SK-N-SH (cell line): Measurements from ENCODE around the gene DHX16. TPM values are rescaled to one million over a fixed set of nuclear protein-coding genes. Genes with fewer than 3 reads are reported as not detected.
A peak's percentile ranks its signal among the peaks of the same experiment; 100 is the strongest.

ENCODE experiments used
- CTCF ChIA-PET: fragments of 300-600, 350-600 bp; formaldehyde crosslinking; extraction: SDS; loops from one replicate; lab custom pipeline; 2021; lab: Yijun Ruan, JAX
- POLR2A ChIA-PET: fragments of 350-600 bp; sonication (Branson Sonifier 250); formaldehyde crosslinking; extraction: SDS; loops from one replicate; lab custom pipeline; 2020; ENCODE audit warnings: antibody characterized with exemption, inconsistent platforms; lab: Yijun Ruan, JAX
- DNase-seq: peaks from one replicate; pipeline ENCODE4 v3.0.0; 2012
- H2AFZ ChIP-seq: fragments of 200-600 bp; sonication (generic); 2 replicates; pipeline ENCODE4 v1.8.1; 2016; ENCODE audit warnings: antibody characterized with exemption, mild to moderate bottlenecking, low read depth
- H3F3A ChIP-seq: fragments of 200-600 bp; sonication (generic); replicated peaks from 2 replicates; pipeline ENCODE3; 2016; ENCODE audit warnings: antibody characterized with exemption, mild to moderate bottlenecking; ENCODE audit not compliant: insufficient read depth
- H3K27ac ChIP-seq, 2 experiments: fragments of 200-500 bp in 1 of 2; fragments of 200-600 bp in 1 of 2; sonication (Bioruptor generic) in 1 of 2; sonication (generic), shearing (Covaris generic) in 1 of 2; 2 replicates each; pipeline versions ENCODE4 v1.5.1 to v1.6.1; 2014 to 2016; ENCODE audit warnings: low read depth in 2 of 2, inconsistent platforms in 1 of 2, low read length in 1 of 2, mild to moderate bottlenecking in 1 of 2, mixed read lengths in 1 of 2
- H3K27me3 ChIP-seq: fragments of 200-600 bp; sonication (generic), shearing (Covaris generic); 2 replicates; pipeline ENCODE4 v1.6.1; 2016; ENCODE audit warnings: mixed run types; ENCODE audit not compliant: insufficient read depth
- H3K36me3 ChIP-seq, 2 experiments: fragments of 200-500 bp in 1 of 2; fragments of 200-600 bp in 1 of 2; sonication (Bioruptor generic) in 1 of 2; sonication (generic) in 1 of 2; replicated peaks in 1 of 2; 2 replicates each; pipeline versions ENCODE3 to v1.5.1; 2014 to 2016; ENCODE audit warnings: low read length in 1 of 2, mild to moderate bottlenecking in 1 of 2; ENCODE audit not compliant: insufficient read depth in 2 of 2, control insufficient read depth in 1 of 2
- H3K4me1 ChIP-seq, 2 experiments: fragments of 200-500 bp in 1 of 2; fragments of 200-600 bp in 1 of 2; sonication (Bioruptor generic) in 1 of 2; sonication (generic), shearing (Covaris generic) in 1 of 2; 2 replicates each; pipeline versions ENCODE4 v1.5.1 to v1.6.1; 2014 to 2016; ENCODE audit warnings: low read depth in 1 of 2, low read length in 1 of 2, mixed run types in 1 of 2; ENCODE audit not compliant: insufficient read depth in 2 of 2, control insufficient read depth in 1 of 2
- H3K4me2 ChIP-seq: fragments of 200-600 bp; sonication (generic), shearing (Covaris generic); 2 replicates; pipeline ENCODE4 v1.6.1; 2017; ENCODE audit warnings: mixed run types
- H3K4me3 ChIP-seq, 2 experiments: fragments of 200-500 bp in 1 of 2; fragments of 200-600 bp in 1 of 2; sonication (Bioruptor generic) in 1 of 2; sonication (generic), shearing (Covaris generic) in 1 of 2; 2 replicates each; pipeline versions ENCODE4 v1.5.1 to v1.8.1; 2014 to 2016; ENCODE audit warnings: low read depth in 2 of 2, inconsistent platforms in 1 of 2, low read length in 1 of 2, mild to moderate bottlenecking in 1 of 2, mixed read lengths in 1 of 2, moderate library complexity in 1 of 2
- H3K79me2 ChIP-seq: fragments of 200-600 bp; sonication (generic); 2 replicates; pipeline ENCODE4 v1.8.1; 2017; ENCODE audit warnings: mild to moderate bottlenecking; ENCODE audit not compliant: insufficient read depth
- H3K9ac ChIP-seq: fragments of 200-600 bp; sonication (generic); 2 replicates; pipeline ENCODE4 v1.6.1; 2017; ENCODE audit warnings: mixed run types
- H3K9me2 ChIP-seq: fragments of 200-600 bp; sonication (generic); 2 replicates; pipeline ENCODE4 v1.6.1; 2017; ENCODE audit warnings: mixed run types
- H3K9me3 ChIP-seq: fragments of 200-600 bp; sonication (generic); 2 replicates; pipeline ENCODE4 v1.6.1; 2017; ENCODE audit warnings: mixed run types, mild to moderate bottlenecking, moderate library complexity
- H4K20me1 ChIP-seq: fragments of 200-600 bp; sonication (generic); 2 replicates; pipeline ENCODE4 v1.6.1; 2017; ENCODE audit warnings: mild to moderate bottlenecking, mixed run types; ENCODE audit not compliant: insufficient read depth
- CHD2 ChIP-seq: fragments of 150-350 bp; IDR thresholded peaks from 2 replicates; pipeline ENCODE4 v1.6.1; 2018; ENCODE audit warnings: low read length; ENCODE audit not compliant: partially characterized antibody
- EP300 ChIP-seq, 2 experiments: IDR thresholded peaks; 2 replicates each; pipeline versions ENCODE4 v1.4.0 to v1.6.1; 2012; ENCODE audit warnings: borderline replicate concordance in 1 of 2, low read depth in 1 of 2, low read length in 1 of 2
- FOXJ3 ChIP-seq: sonication (generic); formaldehyde crosslinking; IDR thresholded peaks from 2 replicates; pipeline ENCODE4 v1.5.1; 2020; ENCODE audit warnings: mild to moderate bottlenecking, missing genetic modification reagents
- GABPA ChIP-seq: IDR thresholded peaks from 2 replicates; pipeline ENCODE4 v1.4.0; 2012; ENCODE audit warnings: low read depth, mild to moderate bottlenecking
- GATA2 ChIP-seq: sonication (generic); formaldehyde crosslinking; IDR thresholded peaks from 2 replicates; pipeline ENCODE4 v1.5.0; 2020; ENCODE audit warnings: mild to moderate bottlenecking, missing genetic modification reagents
- MEF2A ChIP-seq: IDR thresholded peaks from 2 replicates; pipeline ENCODE4 v1.4.0; 2012; ENCODE audit warnings: low read depth, borderline replicate concordance
- MXI1 ChIP-seq: IDR thresholded peaks from 2 replicates; pipeline ENCODE4 v1.6.1; 2012; ENCODE audit warnings: mild to moderate bottlenecking, low read depth, low read length, improper control_type of control experiment
- NFIC ChIP-seq: IDR thresholded peaks from 2 replicates; pipeline ENCODE4 v1.4.0; 2012; ENCODE audit warnings: borderline replicate concordance
- NRF1 ChIP-seq: IDR thresholded peaks from 2 replicates; pipeline ENCODE4 v1.6.1; 2012; ENCODE audit warnings: low read depth, mild to moderate bottlenecking, low read length
- POLR2AphosphoS5 ChIP-seq: IDR thresholded peaks from 2 replicates; pipeline ENCODE4 v1.6.1; 2012; ENCODE audit warnings: low read depth, low read length
- RAD21 ChIP-seq: IDR thresholded peaks from 2 replicates; pipeline ENCODE4 v1.6.1; 2012; ENCODE audit warnings: mild to moderate bottlenecking, low read length
- RCOR1 ChIP-seq: fragments of 150-350 bp; IDR thresholded peaks from 2 replicates; pipeline ENCODE4 v1.6.1; 2017; ENCODE audit warnings: antibody characterized with exemption, low read length
- REST ChIP-seq: IDR thresholded peaks from 2 replicates; pipeline ENCODE4 v1.6.1; 2012; ENCODE audit warnings: mild to moderate bottlenecking, low read depth, low read length, moderate library complexity
- RFX5 ChIP-seq: IDR thresholded peaks from 2 replicates; pipeline ENCODE4 v1.6.1; 2012; ENCODE audit warnings: mild to moderate bottlenecking, improper control_type of control experiment, low read length
- RXRA ChIP-seq: IDR thresholded peaks from 2 replicates; pipeline ENCODE4 v1.4.0; 2012; ENCODE audit warnings: low read depth, mild to moderate bottlenecking, borderline replicate concordance
- SIN3A ChIP-seq: IDR thresholded peaks from 2 replicates; pipeline ENCODE4 v1.6.1; 2012; ENCODE audit warnings: low read depth, mild to moderate bottlenecking, low read length, moderate library complexity, borderline replicate concordance
- SMC3 ChIP-seq: IDR thresholded peaks from 2 replicates; pipeline ENCODE4 v1.6.1; 2012; ENCODE audit warnings: low read depth, low read length, improper control_type of control experiment
- TCF12 ChIP-seq: IDR thresholded peaks from 2 replicates; pipeline ENCODE4 v1.4.0; 2012
- YY1 ChIP-seq: IDR thresholded peaks from 2 replicates; pipeline ENCODE4 v1.4.0; 2012; ENCODE audit warnings: low read depth, mild to moderate bottlenecking
- WGBS: methylation state at CpG from one replicate; pipeline ENCODE4 v1.1.6; 2017; ENCODE audit warnings: low lambda C conversion rate; 5-methylcytosine and 5-hydroxymethylcytosine counted together
- polyA plus RNA-seq, 3 experiments: library from polyadenylated mRNA; depleted of rRNA; stranded (reverse); fragments of >200 nt; gene quantifications; 2 replicates each; pipeline ENCODE4 v1.2.3, GENCODE V29; 2012
- TF ChIP-seq, protein P1 (sequence below): IDR thresholded peaks from 2 replicates; pipeline ENCODE4; 2012
- TF ChIP-seq, protein P2 (sequence below): fragments of 200-600 bp; sonication (generic); IDR thresholded peaks from 2 replicates; pipeline ENCODE4 v1.6.1; 2017; ENCODE audit warnings: antibody characterized with exemption, mild to moderate bottlenecking, moderate library complexity

DHX16 gene
- polyA plus RNA-seq, 1 of the 3 experiments (the other 2 are of a cell fraction) = 59.8 TPM

DNA sequence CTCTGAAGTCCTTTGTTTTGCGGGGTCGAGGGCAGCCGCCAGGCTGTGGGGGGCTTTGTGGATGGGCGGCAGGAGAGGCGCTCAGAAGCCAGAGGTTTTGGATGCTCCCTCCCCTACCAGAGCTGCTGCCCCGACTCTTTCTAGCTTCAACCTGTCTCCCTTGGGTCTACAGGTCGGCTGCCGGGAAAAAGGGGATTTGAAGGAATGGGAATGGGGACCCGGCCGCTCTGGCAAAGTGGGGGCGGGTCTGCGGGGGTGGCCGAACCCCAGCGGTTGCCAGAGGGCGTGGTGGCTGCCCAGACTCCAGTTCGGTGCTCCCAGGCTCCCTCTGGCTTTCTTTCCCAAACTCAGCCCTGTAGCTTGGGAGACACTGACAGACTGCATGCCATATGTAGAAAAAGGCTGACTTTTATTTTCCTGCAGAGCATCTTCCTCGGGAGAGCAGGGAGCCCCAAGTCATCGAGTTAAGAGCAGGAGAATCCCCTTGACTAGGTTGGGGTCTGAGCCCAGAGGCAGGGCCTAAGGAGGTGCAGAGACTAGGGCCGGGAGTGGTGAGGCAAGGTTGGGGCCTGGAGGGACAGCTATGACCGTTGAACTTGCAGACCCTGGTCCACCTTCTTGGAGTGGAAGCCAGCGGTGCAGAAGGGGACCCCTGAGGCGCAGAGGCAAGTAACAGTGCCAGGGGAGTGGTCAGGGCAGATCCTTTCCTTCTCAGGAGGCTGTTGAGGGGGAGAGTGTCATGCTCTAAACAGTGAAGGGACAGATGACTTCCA is 15.0 kb upstream of the DHX16 start:
- DNase-seq = peak; percentile 47

More for the DNA sequence above, 15.0 kb upstream of the DHX16 start:
- TF ChIP-seq TCF12 (no peak), GATA2 (no peak), EP300 (IDR thresholded peaks at IDR 0.05; ENCODE audit: borderline replicate concordance in 1 of 2, low read depth in 1 of 2, low read length in 1 of 2) (no peak), RXRA (no peak), RFX5 (no peak), REST (no peak), GABPA (no peak), MXI1 (peak; percentile 34), RAD21 (no peak), CHD2 (no peak), POLR2AphosphoS5 (peak; percentile 40; the same call in 1 of the 2 replicates), YY1 (no peak), RCOR1 (no peak), SMC3 (no peak), NFIC (no peak), MEF2A (no peak), SIN3A (no peak), NRF1 (no peak), FOXJ3 (CRISPR knock-in tag) (no peak)
- TF ChIP-seq, protein P1, sequence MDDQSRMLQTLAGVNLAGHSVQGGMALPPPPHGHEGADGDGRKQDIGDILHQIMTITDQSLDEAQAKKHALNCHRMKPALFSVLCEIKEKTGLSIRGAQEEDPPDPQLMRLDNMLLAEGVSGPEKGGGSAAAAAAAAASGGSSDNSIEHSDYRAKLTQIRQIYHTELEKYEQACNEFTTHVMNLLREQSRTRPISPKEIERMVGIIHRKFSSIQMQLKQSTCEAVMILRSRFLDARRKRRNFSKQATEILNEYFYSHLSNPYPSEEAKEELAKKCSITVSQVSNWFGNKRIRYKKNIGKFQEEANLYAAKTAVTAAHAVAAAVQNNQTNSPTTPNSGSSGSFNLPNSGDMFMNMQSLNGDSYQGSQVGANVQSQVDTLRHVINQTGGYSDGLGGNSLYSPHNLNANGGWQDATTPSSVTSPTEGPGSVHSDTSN = no peak
- TF ChIP-seq, protein P2, sequence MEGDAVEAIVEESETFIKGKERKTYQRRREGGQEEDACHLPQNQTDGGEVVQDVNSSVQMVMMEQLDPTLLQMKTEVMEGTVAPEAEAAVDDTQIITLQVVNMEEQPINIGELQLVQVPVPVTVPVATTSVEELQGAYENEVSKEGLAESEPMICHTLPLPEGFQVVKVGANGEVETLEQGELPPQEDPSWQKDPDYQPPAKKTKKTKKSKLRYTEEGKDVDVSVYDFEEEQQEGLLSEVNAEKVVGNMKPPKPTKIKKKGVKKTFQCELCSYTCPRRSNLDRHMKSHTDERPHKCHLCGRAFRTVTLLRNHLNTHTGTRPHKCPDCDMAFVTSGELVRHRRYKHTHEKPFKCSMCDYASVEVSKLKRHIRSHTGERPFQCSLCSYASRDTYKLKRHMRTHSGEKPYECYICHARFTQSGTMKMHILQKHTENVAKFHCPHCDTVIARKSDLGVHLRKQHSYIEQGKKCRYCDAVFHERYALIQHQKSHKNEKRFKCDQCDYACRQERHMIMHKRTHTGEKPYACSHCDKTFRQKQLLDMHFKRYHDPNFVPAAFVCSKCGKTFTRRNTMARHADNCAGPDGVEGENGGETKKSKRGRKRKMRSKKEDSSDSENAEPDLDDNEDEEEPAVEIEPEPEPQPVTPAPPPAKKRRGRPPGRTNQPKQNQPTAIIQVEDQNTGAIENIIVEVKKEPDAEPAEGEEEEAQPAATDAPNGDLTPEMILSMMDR = peak; percentile 27; the same call in 1 of the 2 replicates
- H3K4me1 ChIP-seq = peaks cover 17 to 60% of the 10 kb centered on the region in 2 experiments; a peak in 2 of 4 replicates
- H3K9ac ChIP-seq = peak overlapping the region; percentile 97
- H2AFZ ChIP-seq = peak overlapping the region; percentile 49
- peak overlapping the region; percentile 93 to 97 for H3K27ac ChIP-seq
- H3K27me3 ChIP-seq = no peaks in the 10 kb centered on the region
- peak overlapping the region; percentile 98 for H3K4me2 ChIP-seq
- ChIA-PET CTCF (interaction anchor here (2.2 to 29.8 kb wide), 3 partner anchors 9 to 35 kb away, joined by 5 to 838 read pairs (median 56); partner anchors contain the start of genes FLOT1, MDC1 and TUBB), POLR2A (interaction anchor here (0.9 to 1.9 kb wide), 6 partner anchors 29 to 73 kb away, joined by 3 to 10 read pairs (median 4); partner anchors contain the start of genes MDC1 and MRPS18B)
- 13% methylated on average over 11 of the region's 22 CpGs for WGBS
- no peaks in the 10 kb centered on the region for H3K9me3 ChIP-seq
- H3K4me3 ChIP-seq = peak overlapping the region; percentile 74 to 77
- peaks cover 76% of the 10 kb centered on the region for H3K79me2 ChIP-seq
- H3K9me2 ChIP-seq = no peaks in the 10 kb centered on the region
- H3F3A ChIP-seq = peaks cover 9% of the 10 kb centered on the region
- no peaks in the 10 kb centered on the region; the same call in 1 of the 2 replicates for H4K20me1 ChIP-seq
- H3K36me3 ChIP-seq = peaks cover 0 to 7% of the 10 kb centered on the region in 2 experiments
